Measurements from ENCODE around the gene ZNF837.
A peak's percentile ranks its signal among the peaks of the same experiment; 100 is the strongest.

Gene ZNF837

DNA sequence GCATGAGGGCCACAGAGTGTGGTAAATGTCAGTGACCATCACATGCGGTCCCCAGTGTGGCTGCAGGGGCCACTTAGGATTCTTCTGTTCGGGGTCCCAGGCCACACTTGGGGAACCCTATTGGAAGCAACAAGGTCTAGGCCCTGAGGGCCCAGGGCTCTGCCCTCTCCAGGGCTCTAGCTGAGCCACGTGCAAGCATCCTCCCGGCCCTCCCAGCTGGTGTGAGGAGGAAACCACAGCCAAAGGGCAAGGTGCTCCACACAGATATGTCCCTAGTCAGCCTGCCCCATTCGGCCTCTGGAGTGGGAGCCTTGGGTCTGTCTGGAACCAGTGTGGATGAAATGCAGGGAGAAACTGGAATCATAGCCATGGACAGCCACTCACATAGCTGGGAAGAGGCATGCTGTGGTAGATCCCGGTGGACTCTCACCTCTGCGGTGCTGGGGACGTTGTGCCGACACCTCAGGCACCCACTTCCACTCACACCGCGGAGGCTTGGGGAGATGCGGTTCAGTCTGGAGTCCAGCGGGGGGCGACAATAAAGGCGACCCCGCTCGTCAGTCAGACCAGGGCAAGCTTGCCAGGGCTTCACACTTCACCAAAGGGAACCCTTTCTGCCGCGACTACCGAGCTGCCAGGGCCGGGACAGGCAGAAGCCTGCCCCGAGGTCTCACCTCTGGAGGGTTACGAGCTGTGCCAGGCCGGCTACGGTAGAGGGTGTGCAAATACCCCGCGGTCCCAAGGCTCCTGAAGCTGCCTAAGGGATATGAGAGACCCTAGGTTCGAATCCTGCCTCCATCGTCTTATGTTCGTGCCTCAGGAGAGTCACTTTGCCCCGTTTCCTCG, 14.0 kb downstream of the ZNF837 start:
- H3K27ac Mint-ChIP-seq, result no peak overlapping the region
- H3K4me3 Mint-ChIP-seq, result no peak overlapping the region
- H3K36me3 Mint-ChIP-seq (ENCODE audit: low read depth), result no peaks in the 10 kb centered on the region
- H3K4me1 Mint-ChIP-seq (ENCODE audit: low read depth), result peaks cover 10% of the 10 kb centered on the region
- H3K27me3 Mint-ChIP-seq, result no peaks in the 10 kb centered on the region
- no peaks in the 10 kb centered on the region for H3K9me3 Mint-ChIP-seq

GRCh38 chr19:58364146-58364545, 16.7 kb downstream of the ZNF837 start:
- peaks cover 20% of the 10 kb centered on the region for H3K4me1 Mint-ChIP-seq (ENCODE audit: low read depth)
- no peaks in the 10 kb centered on the region for H3K27me3 Mint-ChIP-seq
- H3K4me3 Mint-ChIP-seq, result no peak overlapping the region
- H3K27ac Mint-ChIP-seq, result no peak overlapping the region
- H3K36me3 Mint-ChIP-seq (ENCODE audit: low read depth), result no peaks in the 10 kb centered on the region
- no peaks in the 10 kb centered on the region for H3K9me3 Mint-ChIP-seq

DNA sequence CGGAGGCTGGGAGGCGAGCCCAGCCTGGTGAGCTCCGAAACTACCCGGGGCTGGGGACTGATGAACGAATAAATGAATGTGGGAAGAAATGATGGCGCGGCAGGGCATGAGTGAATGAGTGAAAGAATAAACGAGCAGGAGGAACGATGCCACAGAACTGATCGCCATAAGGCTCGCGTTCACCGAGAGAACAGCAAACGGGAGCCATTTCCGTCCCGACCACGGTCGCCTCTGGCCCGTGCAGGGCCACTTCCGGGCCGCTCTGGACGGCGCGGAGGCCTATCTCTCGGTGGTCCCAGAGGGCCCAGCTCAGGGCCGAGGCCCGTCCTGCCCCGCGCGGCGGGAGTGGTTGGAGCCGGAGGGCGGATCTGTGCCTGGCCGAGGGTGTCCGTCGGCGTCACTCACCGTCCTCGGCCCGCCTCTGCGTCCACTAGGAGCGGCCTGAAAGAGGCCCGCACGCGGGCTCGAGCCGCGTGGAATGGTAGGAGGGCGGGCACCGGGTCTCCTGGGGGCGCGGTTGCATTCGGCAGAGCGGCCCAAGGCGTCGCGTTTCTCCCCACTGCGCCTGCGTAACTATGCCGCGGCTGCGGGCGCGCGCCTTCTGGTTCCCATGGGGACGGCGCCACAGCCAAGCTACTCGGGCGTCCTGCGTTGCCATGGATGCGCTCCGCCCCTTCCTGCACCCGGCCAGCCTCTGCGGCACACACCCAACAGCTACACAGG, 18.4 kb downstream of the ZNF837 start, which contains the start of gene ZNF497:
ZNF497 (minus strand) TSS at position 480 of the 723 bp plus-strand sequence. CDS start 5,116 bp downstream, outside the sequence.
- Mint-ChIP-seq H3K27ac (peak within 1 kb of the TSS; percentile 96), H3K4me3 (peak within 1 kb of the TSS; percentile 94), H3K4me1 (ENCODE audit: low read depth) (peaks cover 20% of the 10 kb centered on the region), H3K27me3 (no peaks in the 10 kb centered on the region), H3K9me3 (no peaks in the 10 kb centered on the region), H3K36me3 (ENCODE audit: low read depth) (no peaks in the 10 kb centered on the region)

- Mint-ChIP-seq H3K36me3 (ENCODE audit: low read depth) (no peaks in the 10 kb centered on the region), H3K4me1 (ENCODE audit: low read depth) (peaks cover 20% of the 10 kb centered on the region), H3K4me3 (peak overlapping the region; percentile 94), H3K27me3 (no peaks in the 10 kb centered on the region), H3K9me3 (no peaks in the 10 kb centered on the region), H3K27ac (peak overlapping the region; percentile 96)
Observed at GRCh38 chr19:58361900-58362271, 18.9 kb downstream of the ZNF837 start.

GRCh38 chr19:58357481-58358145, 23.2 kb downstream of the ZNF837 start:
- H3K4me3 Mint-ChIP-seq, result no peak overlapping the region
- H3K27me3 Mint-ChIP-seq, result no peaks in the 10 kb centered on the region
- H3K4me1 Mint-ChIP-seq (ENCODE audit: low read depth), result peaks cover 28% of the 10 kb centered on the region
- no peaks in the 10 kb centered on the region for H3K9me3 Mint-ChIP-seq
- no peaks in the 10 kb centered on the region for H3K36me3 Mint-ChIP-seq (ENCODE audit: low read depth)
- no peak overlapping the region for H3K27ac Mint-ChIP-seq

- peak overlapping the region; percentile 13 for H3K4me3 Mint-ChIP-seq
- no peaks in the 10 kb centered on the region for H3K9me3 Mint-ChIP-seq
- H3K36me3 Mint-ChIP-seq (ENCODE audit: low read depth), result no peaks in the 10 kb centered on the region
- peaks cover 23% of the 10 kb centered on the region for H3K4me1 Mint-ChIP-seq (ENCODE audit: low read depth)
- H3K27me3 Mint-ChIP-seq, result no peaks in the 10 kb centered on the region
- no peak overlapping the region for H3K27ac Mint-ChIP-seq
Observed at GRCh38 chr19:58356766-58357480, 23.9 kb downstream of the ZNF837 start.

GRCh38 chr19:58355908-58356765, 24.7 kb downstream of the ZNF837 start:
- Mint-ChIP-seq H3K27ac (no peak overlapping the region), H3K9me3 (no peaks in the 10 kb centered on the region), H3K36me3 (ENCODE audit: low read depth) (no peaks in the 10 kb centered on the region), H3K4me1 (ENCODE audit: low read depth) (peaks cover 15% of the 10 kb centered on the region), H3K4me3 (peak overlapping the region; percentile 13), H3K27me3 (no peaks in the 10 kb centered on the region)

GRCh38 chr19:58355215-58355796, 25.5 kb downstream of the ZNF837 start:
- H3K27ac Mint-ChIP-seq, result no peak overlapping the region

DNA sequence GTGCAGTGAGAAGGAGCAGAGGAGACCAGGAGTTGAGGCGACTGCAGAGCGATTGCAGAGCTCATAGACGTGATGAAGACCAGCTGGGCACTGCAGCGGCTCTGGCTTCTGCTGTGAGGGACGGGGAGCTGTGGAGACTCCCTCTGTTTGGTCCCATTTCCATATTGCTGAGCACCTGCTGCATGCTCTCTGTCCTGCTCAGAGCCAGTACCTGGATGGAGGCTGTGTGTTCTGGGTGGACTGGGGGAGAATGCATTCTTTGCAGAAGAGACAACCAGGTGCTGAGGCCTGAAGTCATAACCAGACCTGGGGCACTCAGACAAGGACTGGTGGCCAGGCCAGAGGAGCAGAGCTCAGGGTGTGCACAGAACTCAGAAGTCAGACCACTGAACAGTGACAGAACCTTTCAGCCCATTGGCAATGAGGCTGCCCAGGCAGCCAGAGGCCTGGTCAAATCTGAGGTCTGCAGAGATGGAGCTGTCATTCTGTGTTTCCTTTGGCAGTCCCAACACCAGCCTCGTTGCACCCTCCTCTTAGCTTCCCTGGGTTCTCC, 26.3 kb downstream of the ZNF837 start:
- Mint-ChIP-seq H3K4me1 (ENCODE audit: low read depth) (peaks cover 15% of the 10 kb centered on the region), H3K27me3 (no peaks in the 10 kb centered on the region), H3K36me3 (ENCODE audit: low read depth) (peaks cover 3% of the 10 kb centered on the region), H3K27ac (no peak overlapping the region), H3K9me3 (no peaks in the 10 kb centered on the region), H3K4me3 (no peak overlapping the region)

More at GRCh38 chr19:58355215-58355796, 25.5 kb downstream of the ZNF837 start:
- H3K36me3 Mint-ChIP-seq (ENCODE audit: low read depth), result no peaks in the 10 kb centered on the region
- H3K4me1 Mint-ChIP-seq (ENCODE audit: low read depth), result peaks cover 13% of the 10 kb centered on the region
- no peaks in the 10 kb centered on the region for H3K27me3 Mint-ChIP-seq
- peak overlapping the region; percentile 43 for H3K4me3 Mint-ChIP-seq
- H3K9me3 Mint-ChIP-seq, result no peaks in the 10 kb centered on the region

GRCh38 chr19:58353717-58354477, 26.9 kb downstream of the ZNF837 start:
- H3K27ac Mint-ChIP-seq, result no peak overlapping the region
- no peaks in the 10 kb centered on the region for H3K27me3 Mint-ChIP-seq
- no peak overlapping the region for H3K4me3 Mint-ChIP-seq
- no peaks in the 10 kb centered on the region for H3K9me3 Mint-ChIP-seq
- H3K36me3 Mint-ChIP-seq (ENCODE audit: low read depth), result peaks cover 5% of the 10 kb centered on the region
- H3K4me1 Mint-ChIP-seq (ENCODE audit: low read depth), result peaks cover 19% of the 10 kb centered on the region

- no peak within 1 kb of the TSS for H3K4me3 Mint-ChIP-seq
- no peak within 1 kb of the TSS for H3K27ac Mint-ChIP-seq
- no peaks in the 10 kb centered on the region for H3K27me3 Mint-ChIP-seq
- H3K9me3 Mint-ChIP-seq, result no peaks in the 10 kb centered on the region
- peaks cover 5% of the 10 kb centered on the region for H3K36me3 Mint-ChIP-seq (ENCODE audit: low read depth)
- H3K4me1 Mint-ChIP-seq (ENCODE audit: low read depth), result peaks cover 28% of the 10 kb centered on the region
Observed at GRCh38 chr19:58352760-58353671, 27.8 kb downstream of the ZNF837 start, which contains the start of gene A1BG. Gene A1BG, minus strand, starts transcription at chr19:58353492. Its CDS starts 55 bp downstream, at chr19:58353437.

Measured in stimulated activated naive CD8-positive, alpha-beta T cell treated with anti-CD3 and anti-CD28 coated beads, Interleukin-15, Interleukin-2, amounts not matched to agents 100 ng/mL and 50 ng/mL, for 24 hours (primary cell).